Testis (tissue), 3 donors: ENCODE results near the gene CMTM2. TPM values are rescaled to one million over a fixed set of nuclear protein-coding genes. Genes with fewer than 3 reads are reported as not detected.

ENCODE experiments used
- DNase-seq: peaks from one replicate; pipeline ENCODE4 v3.0.0-alpha.2; 2019
- H3K27ac ChIP-seq, 2 donors: fragments of 200-600 bp; sonication (generic); one replicate each; pipeline ENCODE4 v1.5.1; 2019
- H3K27me3 ChIP-seq: fragments of 200-600 bp; sonication (generic); one replicate; pipeline ENCODE4 v1.5.1; 2019
- H3K36me3 ChIP-seq: fragments of 200-600 bp; sonication (generic); one replicate; pipeline ENCODE4 v1.5.1; 2017; ENCODE audit warnings: low read depth; ENCODE audit errors: missing control alignments
- H3K4me1 ChIP-seq: fragments of 200-600 bp; sonication (generic); one replicate; pipeline ENCODE4 v1.5.1; 2019
- H3K4me3 ChIP-seq, 2 donors: fragments of 200-600 bp; sonication (generic); one replicate each; pipeline ENCODE4 v1.5.1; 2017 to 2019
- H3K9me3 ChIP-seq: fragments of 200-600 bp; sonication (generic); one replicate; pipeline ENCODE4 v1.5.1; 2017
- CTCF ChIP-seq, 3 experiments: fragments of 450-650 bp in 2 of 3; fragments of 200-600 bp in 1 of 3; sonication (generic) in 1 of 3; IDR thresholded peaks; one replicate each; pipeline ENCODE4 v1.5.1; 2016 to 2019; ENCODE audit warnings: antibody characterized with exemption in 3 of 3, mild to moderate bottlenecking in 2 of 3, moderate library complexity in 1 of 3
- POLR2A ChIP-seq: fragments of 450-650 bp; IDR thresholded peaks from one replicate; pipeline ENCODE4 v1.6.1; 2017; ENCODE audit warnings: antibody characterized with exemption, mild to moderate bottlenecking, moderate library complexity
- WGBS, 2 donors: methylation state at CpG; one replicate each; pipeline ENCODE4 v1.1.5; 2018; 5-methylcytosine and 5-hydroxymethylcytosine counted together
- intact Hi-C: fragments of 100-400 bp; cut with DNase I; formaldehyde crosslinking; loops from one replicate; pipeline ENCODE4 v1.15.1; 2023; ENCODE audit warnings: low total_unique reads
- polyA plus RNA-seq: library from polyadenylated mRNA; stranded (reverse); fragments of 350-450 nt; fragmentation: Illumina TruSeq; extraction: RNeasy Lipid Tissue Mini Kit (QIAGEN cat#74804); gene quantifications from one replicate; pipeline ENCODE4 v1.2.3, GENCODE V29; 2014; ENCODE audit warnings: low read depth, low replicate concordance; ENCODE audit not compliant: insufficient read depth
- total RNA-seq, 2 donors: library from RNA; depleted of rRNA; stranded (reverse); fragments of >200 nt; gene quantifications; one replicate each; pipeline ENCODE4 v1.2.3, GENCODE V29; 2016

The CMTM2 gene
- total and polyA plus RNA-seq, 3 donors from 2014 or later: 307 to 1,249 (median 454) TPM

- 55 to 64% methylated on average over 10 of the region's 10 CpGs for WGBS, 2 donors
- Histone ChIP-seq H3K9me3 (no peaks in the 10 kb centered on the region), H3K36me3 (no peaks in the 10 kb centered on the region), H3K4me1 (peaks cover 18% of the 10 kb centered on the region), H3K27ac (no peak overlapping the region), H3K4me3 (no peak overlapping the region), H3K27me3 (no peaks in the 10 kb centered on the region)
- TF ChIP-seq CTCF (IDR thresholded peaks at IDR 0.05) (no peak), POLR2A (no peak)
- no peak for DNase-seq
- intact Hi-C loops: no loop called here
Measured at GRCh38 chr16:66618588-66619375, 39.5 kb downstream of the CMTM2 start.

GRCh38 chr16:66619534-66620428, 40.5 kb downstream of the CMTM2 start:
- WGBS, 2 donors: 77 to 86% methylated on average over 10 to 12 of the region's 12 CpGs
- H3K9me3 ChIP-seq: no peaks in the 10 kb centered on the region
- peaks cover 18% of the 10 kb centered on the region for H3K4me1 ChIP-seq
- TF ChIP-seq POLR2A (no peak), CTCF (IDR thresholded peaks at IDR 0.05) (no peak)
- no peak overlapping the region for H3K27ac ChIP-seq
- H3K36me3 ChIP-seq: no peaks in the 10 kb centered on the region
- intact Hi-C loops: no loop called here
- H3K4me3 ChIP-seq: no peak overlapping the region
- DNase-seq: no peak
- no peaks in the 10 kb centered on the region for H3K27me3 ChIP-seq

- H3K36me3 ChIP-seq: no peaks in the 10 kb centered on the region
- H3K27me3 ChIP-seq: no peaks in the 10 kb centered on the region
- no peak overlapping the region for H3K4me3 ChIP-seq
- no peak for DNase-seq
- intact Hi-C loops: no loop called here
- H3K27ac ChIP-seq: no peak overlapping the region
- no peaks in the 10 kb centered on the region for H3K9me3 ChIP-seq
- H3K4me1 ChIP-seq: peaks cover 18% of the 10 kb centered on the region
- TF ChIP-seq POLR2A: no peak
- 87 to 90% methylated on average over 6 to 8 of the region's 8 CpGs for WGBS, 2 donors
Measured at GRCh38 chr16:66620429-66620795, 41.1 kb downstream of the CMTM2 start.

- TF ChIP-seq CTCF (IDR thresholded peaks at IDR 0.05): no peak
- TF ChIP-seq POLR2A: no peak
- H3K4me1 ChIP-seq: peaks cover 22% of the 10 kb centered on the region
- H3K9me3 ChIP-seq: no peaks in the 10 kb centered on the region
- intact Hi-C loops: no loop called here
- no peaks in the 10 kb centered on the region for H3K27me3 ChIP-seq
- DNase-seq: no peak
- WGBS, 2 donors: 96 to 98% methylated on average over 14 of the region's 14 CpGs
- no peaks in the 10 kb centered on the region for H3K36me3 ChIP-seq
- H3K4me3 ChIP-seq: no peak overlapping the region
- no peak overlapping the region for H3K27ac ChIP-seq
Measured at GRCh38 chr16:66621973-66622372, 42.7 kb downstream of the CMTM2 start.

- Histone ChIP-seq H3K27ac (no peak overlapping the region), H3K36me3 (no peaks in the 10 kb centered on the region), H3K27me3 (no peaks in the 10 kb centered on the region), H3K4me1 (peaks cover 21% of the 10 kb centered on the region), H3K4me3 (no peak overlapping the region), H3K9me3 (no peaks in the 10 kb centered on the region)
- intact Hi-C loops: no loop called here
- TF ChIP-seq CTCF (IDR thresholded peaks at IDR 0.05) (no peak), POLR2A (no peak)
- DNase-seq: no peak
- WGBS, 2 donors: 78 to 84% methylated on average over 3 of the region's 3 CpGs
Measured at GRCh38 chr16:66622863-66623262, 43.6 kb downstream of the CMTM2 start.
